Parathyroid adenoma (tissue), 2 donors: Measurements from ENCODE around the gene KLRC1.
"Not testable (repeated sequence)": the region's sequence is repeated elsewhere in the genome, so short reads cannot be mapped to it uniquely, and the experiment has no call there.

Experiments used
- H2AFZ ChIP-seq: fragments of 300-600 bp; sonication (generic); one replicate; pipeline ENCODE4 v1.7.0; 2017; ENCODE audit warnings: antibody characterized with exemption, mild to moderate bottlenecking
- H3K27ac ChIP-seq: fragments of 300-600 bp; sonication (generic); one replicate; pipeline ENCODE4 v1.7.0; 2017
- H3K27me3 ChIP-seq: fragments of 300-600 bp; sonication (generic); one replicate; pipeline ENCODE4 v1.7.0; 2017; ENCODE audit warnings: low read length; ENCODE audit not compliant: control insufficient read depth, insufficient read depth
- H3K36me3 ChIP-seq: fragments of 300-600 bp; sonication (generic); one replicate; pipeline ENCODE4 v1.7.0; 2017; ENCODE audit warnings: low read length; ENCODE audit not compliant: control insufficient read depth, insufficient read depth
- H3K4me1 ChIP-seq: fragments of 300-600 bp; sonication (generic); one replicate; pipeline ENCODE4 v1.7.0; 2017; ENCODE audit warnings: control low read depth
- H3K4me2 ChIP-seq: fragments of 300-600 bp; sonication (generic); one replicate; pipeline ENCODE4 v1.7.0; 2017; ENCODE audit warnings: low read length
- H3K4me3 ChIP-seq: fragments of 300-600 bp; sonication (generic); one replicate; pipeline ENCODE4 v1.7.0; 2017; ENCODE audit warnings: low read depth, low read length
- H3K79me2 ChIP-seq: fragments of 300-600 bp; sonication (generic); one replicate; pipeline ENCODE4 v1.7.0; 2017; ENCODE audit warnings: control low read depth
- H3K9ac ChIP-seq: fragments of 300-600 bp; sonication (generic); one replicate; pipeline ENCODE4 v1.7.0; 2017; ENCODE audit warnings: mild to moderate bottlenecking
- H3K9me3 ChIP-seq: fragments of 300-600 bp; sonication (generic); one replicate; pipeline ENCODE4 v1.7.0; 2017; ENCODE audit warnings: low read length; ENCODE audit not compliant: control insufficient read depth
- CTCF ChIP-seq: fragments of 300-600 bp; sonication (generic); IDR thresholded peaks from one replicate; pipeline ENCODE4 v1.7.0; 2017; ENCODE audit warnings: antibody characterized with exemption, mild to moderate bottlenecking
- donor health status: primary hyperparathyroidism.

The KLRC1 gene

GRCh38 chr12:10455766-10456165 lies 2.6 kb upstream of the KLRC1 start:
- Histone ChIP-seq H3K27ac (no peak overlapping the region), H3K36me3 (no peaks in the 10 kb centered on the region), H3K4me1 (no peaks in the 10 kb centered on the region), H3K9me3 (peaks cover 3% of the 10 kb centered on the region), H3K27me3 (no peaks in the 10 kb centered on the region), H3K4me3 (no peak overlapping the region), H3K4me2 (no peak overlapping the region), H3K79me2 (no peaks in the 10 kb centered on the region), H2AFZ (no peak overlapping the region), H3K9ac (no peak overlapping the region)
- TF ChIP-seq CTCF, result no peak

- Histone ChIP-seq H2AFZ (no peak overlapping the region), H3K79me2 (no peaks in the 10 kb centered on the region), H3K27ac (no peak overlapping the region), H3K4me2 (no peak overlapping the region), H3K36me3 (no peaks in the 10 kb centered on the region), H3K9me3 (peaks cover 3% of the 10 kb centered on the region), H3K27me3 (no peaks in the 10 kb centered on the region), H3K9ac (no peak overlapping the region), H3K4me3 (no peak overlapping the region), H3K4me1 (no peaks in the 10 kb centered on the region)
- TF ChIP-seq CTCF, result no peak
Measured at GRCh38 chr12:10454531-10454930, 1.4 kb upstream of the KLRC1 start.

- Histone ChIP-seq H3K27me3 (no peaks in the 10 kb centered on the region), H3K4me2 (no peak overlapping the region), H3K27ac (no peak overlapping the region)
Measured at GRCh38 chr12:10448236-10448635, 4.9 kb downstream of the KLRC1 start.

GRCh38 chr12:10446052-10446451 lies 7.1 kb downstream of the KLRC1 start:
- H3K4me1 ChIP-seq, H3K36me3 ChIP-seq, H3K9ac ChIP-seq, H3K9me3 ChIP-seq, H3K27ac ChIP-seq, H3K4me2 ChIP-seq, H3K79me2 ChIP-seq, H2AFZ ChIP-seq, H3K4me3 ChIP-seq, H3K27me3 ChIP-seq: not testable (repeated sequence)

More at GRCh38 chr12:10448236-10448635, 4.9 kb downstream of the KLRC1 start:
- H3K9ac ChIP-seq, result no peak overlapping the region
- no peak for TF ChIP-seq CTCF
- no peak overlapping the region for H2AFZ ChIP-seq
- H3K4me3 ChIP-seq, result no peak overlapping the region
- no peaks in the 10 kb centered on the region for H3K79me2 ChIP-seq
- H3K9me3 ChIP-seq, result no peaks in the 10 kb centered on the region
- H3K36me3 ChIP-seq, result no peaks in the 10 kb centered on the region
- H3K4me1 ChIP-seq, result no peaks in the 10 kb centered on the region

- not testable (repeated sequence) for H3K4me1 ChIP-seq, H3K9me3 ChIP-seq, H3K9ac ChIP-seq, H2AFZ ChIP-seq, H3K27ac ChIP-seq, H3K27me3 ChIP-seq, H3K4me2 ChIP-seq, H3K4me3 ChIP-seq, H3K79me2 ChIP-seq, H3K36me3 ChIP-seq
Measured at GRCh38 chr12:10441144-10441543, 12.0 kb downstream of the KLRC1 start.

GRCh38 chr12:10439608-10440274 lies 13.4 kb downstream of the KLRC1 start:
- not testable (repeated sequence) for H3K79me2 ChIP-seq, H3K27me3 ChIP-seq, H3K27ac ChIP-seq, H3K4me1 ChIP-seq, H3K4me2 ChIP-seq, H3K36me3 ChIP-seq, H3K4me3 ChIP-seq, H3K9me3 ChIP-seq, H2AFZ ChIP-seq, H3K9ac ChIP-seq

GRCh38 chr12:10437601-10438000 lies 15.6 kb downstream of the KLRC1 start:
- not testable (repeated sequence) for H2AFZ ChIP-seq, H3K9me3 ChIP-seq, H3K4me3 ChIP-seq, H3K36me3 ChIP-seq, H3K79me2 ChIP-seq, H3K27ac ChIP-seq, H3K9ac ChIP-seq, H3K4me2 ChIP-seq, H3K4me1 ChIP-seq, H3K27me3 ChIP-seq

- not testable (repeated sequence) for H3K4me3 ChIP-seq, H3K9me3 ChIP-seq, H3K36me3 ChIP-seq, H3K4me2 ChIP-seq, H3K79me2 ChIP-seq, H3K4me1 ChIP-seq, H2AFZ ChIP-seq, H3K9ac ChIP-seq, H3K27ac ChIP-seq, H3K27me3 ChIP-seq
Measured at GRCh38 chr12:10435816-10436215, 17.4 kb downstream of the KLRC1 start, which contains the start of gene KLRC2. Gene KLRC2, minus strand, starts transcription at chr12:10436010. Its CDS starts 24 bp downstream, at chr12:10435986.

- not testable (repeated sequence) for H3K4me1 ChIP-seq, H3K4me2 ChIP-seq, H3K27me3 ChIP-seq, H3K4me3 ChIP-seq, H3K9ac ChIP-seq, H3K79me2 ChIP-seq, H3K9me3 ChIP-seq, H2AFZ ChIP-seq, H3K36me3 ChIP-seq, H3K27ac ChIP-seq
Measured at GRCh38 chr12:10430623-10431022, 22.6 kb downstream of the KLRC1 start.
